GM18858 (cell line): Measurements from ENCODE around the gene SHROOM1.

ENCODE experiments used
- ATAC-seq: cut with Tn5 transposase; IDR thresholded peaks from one replicate; pipeline ENCODE4 v1.9.1; 2021; ENCODE audit not compliant: unreplicated experiment

The SHROOM1 gene

GRCh38 chr5:132853790-132854189 is 23.3 kb upstream of the SHROOM1 start:
- no peak for ATAC-seq

- ATAC-seq, result no peak
Measured at GRCh38 chr5:132853323-132853722, 22.9 kb upstream of the SHROOM1 start.

GRCh38 chr5:132850066-132850465 is 19.6 kb upstream of the SHROOM1 start:
- ATAC-seq, result no peak

GRCh38 chr5:132849347-132849746 is 18.9 kb upstream of the SHROOM1 start:
- ATAC-seq, result no peak

GRCh38 chr5:132848270-132848669 is 17.8 kb upstream of the SHROOM1 start:
- ATAC-seq, result no peak

GRCh38 chr5:132841305-132841704 is 10.9 kb upstream of the SHROOM1 start:
- ATAC-seq, result no peak

- ATAC-seq, result no peak
Measured at GRCh38 chr5:132840896-132841295, 10.4 kb upstream of the SHROOM1 start.

- no peak for ATAC-seq
Measured at GRCh38 chr5:132840313-132840712, 9.9 kb upstream of the SHROOM1 start.

GRCh38 chr5:132839426-132840301 is 9.2 kb upstream of the SHROOM1 start:
- ATAC-seq, result no peak

- ATAC-seq, result no peak
Measured at GRCh38 chr5:132838516-132839282, 8.3 kb upstream of the SHROOM1 start.

- ATAC-seq, result no peak
Measured at GRCh38 chr5:132837868-132838267, 7.4 kb upstream of the SHROOM1 start.

GRCh38 chr5:132836852-132837251 is 6.4 kb upstream of the SHROOM1 start:
- ATAC-seq, result no peak

GRCh38 chr5:132834057-132834456 is 3.6 kb upstream of the SHROOM1 start:
- no peak for ATAC-seq

GRCh38 chr5:132832612-132833011 is 2.2 kb upstream of the SHROOM1 start:
- ATAC-seq, result no peak

GRCh38 chr5:132831095-132831860 is 831 bp upstream of the SHROOM1 start:
- no peak for ATAC-seq

GRCh38 chr5:132829742-132830435 is 558 bp downstream of the SHROOM1 start:
- peak; percentile 65 for ATAC-seq

GRCh38 chr5:132828846-132829494 is 1.5 kb downstream of the SHROOM1 start:
- no peak for ATAC-seq

- ATAC-seq, result no peak
Measured at GRCh38 chr5:132827943-132828673, 2.3 kb downstream of the SHROOM1 start.

GRCh38 chr5:132826424-132827082 is 3.9 kb downstream of the SHROOM1 start:
- no peak for ATAC-seq
